Renal pelvis (tissue), 12 donors: ENCODE data around the gene TESMIN. TPM values are rescaled to one million over a fixed set of nuclear protein-coding genes. Genes with fewer than 3 reads are reported as not detected.

Experiments
- DNase-seq: peaks from one replicate; pipeline ENCODE4 v3.0.0-alpha.2; 2013
- long read RNA-seq, 16 experiments: transcript quantifications; one replicate each; lab custom pipeline, GENCODE V29; 2026
- polyA plus RNA-seq, 3 donors: library from polyadenylated mRNA; unstranded; fragments of 120-200 nt; gene quantifications; one replicate each; pipeline ENCODE4 v1.2.1, GENCODE V29; 2013; ENCODE audit not compliant: insufficient read length in 3 of 3

The TESMIN gene
- polyA plus RNA-seq, result 10 to 100 TPM; 17.0 to 21.5 (median 21.3) TPM
- long read RNA-seq, donor 1, partial matches to known transcripts, result 0 of 1 reads
- long read RNA-seq, donor 1, other reads (novel, unspliced or antisense), result 0 of 1 reads
- long read RNA-seq, donor 2, partial matches to known transcripts, result 0 of 1 reads
- long read RNA-seq, donor 2, other reads (novel, unspliced or antisense), result 0 of 1 reads
- long read RNA-seq, donor 3, partial matches to known transcripts, result 0 of 2 reads
- long read RNA-seq, donor 3, other reads (novel, unspliced or antisense), result 0 of 2 reads
- long read RNA-seq, donor 4, partial matches to known transcripts, result 0 of 1 reads
- long read RNA-seq, donor 4, other reads (novel, unspliced or antisense), result 0 of 1 reads
- long read RNA-seq, donor 5, result 0 reads
- long read RNA-seq, donor 6, partial matches to known transcripts, result 0 of 2 reads
- long read RNA-seq, donor 6, other reads (novel, unspliced or antisense), result 0 of 2 reads
- long read RNA-seq, donor 7, result 0 reads
- long read RNA-seq, donor 8, result 0 reads
- long read RNA-seq, donor 9, partial matches to known transcripts, result 0 of 3 reads
- long read RNA-seq, donor 9, other reads (novel, unspliced or antisense), result 0 of 3 reads
- long read RNA-seq, donor 10, partial matches to known transcripts, result 0 of 1 reads
- long read RNA-seq, donor 10, other reads (novel, unspliced or antisense), result 0 of 1 reads
- long read RNA-seq, donor 11, partial matches to known transcripts, result 0 of 2 reads
- long read RNA-seq, donor 11, other reads (novel, unspliced or antisense), result 0 of 2 reads
- long read RNA-seq, donor 12, partial matches to known transcripts, result 0 of 2 reads
- long read RNA-seq, donor 12, other reads (novel, unspliced or antisense), result 0 of 2 reads
- long read RNA-seq, donor 13, result 0 reads
- long read RNA-seq, donor 14, result 0 reads
- long read RNA-seq, donor 15, partial matches to known transcripts, result 0 of 2 reads
- long read RNA-seq, donor 15, other reads (novel, unspliced or antisense), result 0 of 2 reads
- long read RNA-seq, donor 16, result 0 reads

- DNase-seq, result peak; percentile 69
Observed at GRCh38 chr11:68751331-68751856, at the start of gene TESMIN. TESMIN (minus strand) TSS chr11:68751520; CDS start chr11:68750660, 860 bp downstream.

DNA sequence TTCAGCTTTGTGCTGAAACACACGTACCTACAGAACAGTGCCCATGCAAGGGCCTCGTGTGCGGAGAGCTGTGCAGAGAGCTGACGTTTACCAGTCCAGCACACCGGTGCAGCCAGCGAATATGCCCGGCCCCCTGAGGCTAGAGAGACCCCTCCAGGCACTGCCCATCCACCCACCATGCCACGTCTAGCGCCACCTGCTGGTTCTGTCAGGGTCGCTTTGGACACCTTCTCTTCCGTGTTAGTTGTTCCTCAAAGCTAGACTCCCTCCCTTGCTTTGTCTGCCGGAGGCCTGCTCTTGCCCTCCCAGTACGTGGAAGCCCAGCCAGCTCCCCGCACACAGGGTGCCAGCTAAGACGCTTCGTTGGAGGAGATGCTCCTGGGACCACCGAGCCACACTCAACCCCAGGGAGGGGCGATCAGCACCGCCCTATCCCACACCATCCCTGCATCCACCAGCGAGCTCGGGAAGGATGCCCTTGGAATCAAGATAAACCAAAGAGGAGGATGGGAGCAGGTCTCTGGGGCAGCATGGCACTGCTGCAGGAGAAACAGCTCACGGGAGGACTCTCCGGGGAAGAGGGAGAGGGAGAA is 47.0 kb upstream of the TESMIN start:
- no peak for DNase-seq

- no peak for DNase-seq
Observed at GRCh38 chr11:68796801-68797200, 45.5 kb upstream of the TESMIN start.

DNA sequence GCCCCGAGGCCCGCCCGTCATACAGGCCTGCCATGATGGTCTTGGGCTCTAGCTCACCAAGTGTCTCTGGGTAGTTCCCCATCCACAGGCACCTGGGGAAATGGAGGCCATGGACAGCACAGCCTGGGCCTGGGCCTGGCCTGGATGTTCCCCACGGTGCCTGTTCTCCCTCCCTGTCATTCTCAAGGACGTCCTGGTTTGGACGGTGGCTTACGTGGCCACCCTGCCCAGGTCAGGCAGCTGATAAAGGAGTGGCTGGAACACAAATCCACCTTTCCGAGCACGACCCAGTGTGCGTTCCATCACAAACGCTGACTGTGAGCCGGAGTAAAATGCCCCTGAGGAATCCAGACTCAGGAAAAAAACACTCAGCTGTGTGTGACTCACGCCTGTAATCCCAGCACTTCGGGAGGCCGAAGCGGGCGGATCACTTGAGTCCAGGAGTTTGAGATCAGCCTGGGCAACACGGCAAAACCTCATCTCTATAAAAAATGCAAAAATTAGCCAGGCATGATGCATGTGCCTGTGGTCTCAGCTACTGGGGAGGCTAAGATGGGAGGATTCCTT is 41.2 kb upstream of the TESMIN start:
- no peak for DNase-seq

DNA sequence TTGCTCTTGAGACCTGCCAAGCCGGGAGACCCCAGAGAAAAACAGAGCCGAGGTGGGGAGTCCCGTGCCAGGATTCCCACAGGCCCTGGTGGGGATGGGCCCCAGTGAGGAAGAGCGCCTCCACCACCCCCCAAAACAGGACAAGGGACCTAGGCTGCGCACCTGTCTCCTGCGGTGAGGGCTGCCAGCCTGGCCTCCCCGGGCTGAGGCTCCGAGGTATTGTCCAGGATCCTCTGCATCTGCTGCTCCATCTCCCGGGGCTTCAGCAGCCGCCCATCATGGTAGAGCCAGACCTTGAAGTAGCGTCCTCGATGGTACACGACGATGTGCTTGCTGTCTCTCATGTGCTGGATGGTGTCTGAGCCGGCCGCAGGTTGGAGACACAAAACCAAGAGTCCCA is 33.3 kb upstream of the TESMIN start:
- DNase-seq, result no peak

GRCh38 chr11:68783216-68783821 is 32.0 kb upstream of the TESMIN start:
- no peak for DNase-seq

- no peak for DNase-seq
Observed at GRCh38 chr11:68782711-68783110, 31.4 kb upstream of the TESMIN start.

DNA sequence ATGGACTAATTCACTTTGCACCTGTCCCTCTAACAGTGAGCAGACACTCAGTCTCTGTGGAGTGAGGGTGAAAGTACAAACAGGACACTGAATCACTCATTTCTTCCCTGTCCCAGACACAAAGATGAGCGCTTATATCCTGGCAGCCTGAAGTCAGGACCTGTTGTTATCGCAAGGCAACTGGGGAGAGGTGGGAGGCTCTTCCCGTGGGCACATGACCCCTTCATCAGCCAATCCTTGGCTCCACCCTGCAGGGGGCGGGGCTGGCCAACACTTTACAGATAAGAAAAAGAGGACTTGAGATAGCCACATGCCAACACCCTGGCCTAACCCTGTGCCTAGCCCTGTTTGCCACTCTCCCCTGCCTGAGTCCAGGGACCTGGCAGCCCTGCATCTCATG is 29.5 kb upstream of the TESMIN start:
- no peak for DNase-seq

DNA sequence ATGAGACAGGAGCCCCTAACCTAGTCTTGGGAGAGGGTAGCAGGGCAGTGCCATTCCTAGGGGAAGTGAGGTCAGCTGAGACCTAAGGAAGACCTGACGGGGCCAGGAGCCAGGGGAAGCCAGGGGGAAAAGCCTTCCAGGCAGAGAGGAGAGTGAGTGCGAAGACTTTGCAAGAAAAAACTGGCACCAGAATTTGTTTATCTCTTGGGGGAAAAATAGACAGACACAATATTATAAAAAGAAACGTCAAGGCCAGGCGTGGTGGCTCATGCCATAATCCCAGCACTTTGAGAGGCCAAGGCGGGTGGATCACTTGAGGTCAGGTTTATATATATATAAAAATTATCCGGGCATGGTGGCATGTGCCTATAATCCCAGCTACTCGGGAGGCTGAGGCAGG is 26.9 kb upstream of the TESMIN start:
- no peak for DNase-seq

DNA sequence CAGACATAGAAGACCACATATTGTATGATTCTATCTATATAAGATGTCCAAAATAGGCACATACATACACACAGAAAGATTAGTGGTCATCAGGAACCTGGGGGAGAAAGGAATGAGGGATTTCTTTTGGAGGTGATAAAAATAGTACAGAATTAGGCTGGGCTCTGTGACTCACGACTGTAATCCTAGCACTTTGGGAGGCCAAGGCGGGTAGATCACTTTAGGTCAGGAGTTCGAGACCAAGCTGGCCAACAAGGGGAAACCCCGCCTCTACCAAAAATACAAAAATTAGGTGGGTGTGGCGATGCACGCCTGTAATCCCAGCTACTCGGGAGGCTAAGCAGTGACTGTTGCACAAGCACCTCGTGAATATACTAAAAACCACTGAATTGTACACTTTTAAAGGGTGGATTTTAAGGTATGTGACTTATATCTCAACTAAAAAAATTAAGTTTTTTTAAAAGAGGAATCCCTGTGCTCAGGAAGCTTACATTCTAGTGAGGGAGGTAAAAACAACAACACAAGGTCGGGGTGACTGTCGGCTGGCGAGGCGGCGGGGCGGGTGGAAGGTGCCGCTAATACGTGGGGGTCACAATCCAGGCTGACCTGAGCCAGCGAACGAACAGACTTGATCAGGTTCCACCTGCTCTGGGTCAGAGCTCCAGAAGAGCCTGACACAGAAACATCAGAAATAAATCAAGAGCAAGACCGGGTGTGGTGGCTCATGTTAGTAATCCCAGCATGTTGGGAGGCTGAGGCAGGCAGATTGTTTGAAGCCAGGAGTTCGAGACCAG is 25.3 kb upstream of the TESMIN start:
- no peak for DNase-seq

GRCh38 chr11:68775951-68776388 is 24.6 kb upstream of the TESMIN start:
- DNase-seq, result no peak

GRCh38 chr11:68774194-68774585 is 22.9 kb upstream of the TESMIN start:
- no peak for DNase-seq

DNA sequence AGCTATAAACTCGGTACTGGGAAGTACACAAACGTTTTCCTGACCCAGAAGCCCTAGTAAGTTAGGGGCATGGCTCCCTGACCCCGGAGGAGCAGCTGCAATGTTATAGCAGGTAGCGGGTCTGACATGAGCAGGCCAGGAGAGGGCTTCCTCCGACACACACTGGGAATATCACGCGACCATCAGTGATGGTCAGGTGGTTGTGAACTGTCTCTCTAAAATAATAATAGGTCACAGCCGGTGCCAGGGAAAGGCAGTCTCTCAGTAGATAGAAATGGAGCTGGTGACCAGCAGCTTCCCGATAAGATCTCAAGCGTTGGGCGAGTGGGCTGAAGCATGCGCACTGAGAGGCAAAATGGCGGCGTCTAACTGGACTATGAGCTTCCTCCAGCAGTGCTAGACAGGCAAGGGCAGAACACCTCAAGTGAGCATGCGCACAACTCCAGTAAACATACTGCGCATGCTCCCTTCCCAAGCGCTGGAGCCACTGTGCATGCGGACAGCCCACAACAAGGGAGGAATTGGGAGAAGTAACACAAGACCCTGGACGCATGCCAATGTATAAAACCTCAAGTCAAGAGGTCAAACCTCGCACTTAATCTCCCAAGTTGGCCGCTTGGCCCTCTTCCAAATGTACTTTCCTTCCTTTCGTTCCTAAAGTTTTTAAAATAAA is 22.3 kb upstream of the TESMIN start:
- DNase-seq, result peak; percentile 77

DNA sequence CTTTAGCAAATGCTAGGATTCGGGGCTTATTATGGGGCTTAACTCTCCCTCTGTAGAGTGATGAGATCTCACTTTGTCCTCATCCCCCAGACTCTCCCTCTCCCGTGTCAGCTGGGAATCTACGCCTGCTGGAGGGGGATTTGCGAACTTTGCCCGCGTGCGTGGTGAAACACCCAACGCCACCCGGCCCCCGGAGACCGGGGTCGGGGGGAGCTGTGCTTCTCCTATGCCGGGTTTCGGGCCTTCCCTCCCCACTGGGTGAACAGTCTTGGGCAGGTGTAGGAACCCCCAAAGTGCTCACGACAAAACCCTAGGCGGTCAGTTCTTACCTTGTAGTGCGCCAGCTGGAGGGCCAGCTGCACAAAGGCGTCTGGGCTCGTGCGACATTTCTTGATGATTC is 21.6 kb upstream of the TESMIN start:
- DNase-seq, result no peak

DNA sequence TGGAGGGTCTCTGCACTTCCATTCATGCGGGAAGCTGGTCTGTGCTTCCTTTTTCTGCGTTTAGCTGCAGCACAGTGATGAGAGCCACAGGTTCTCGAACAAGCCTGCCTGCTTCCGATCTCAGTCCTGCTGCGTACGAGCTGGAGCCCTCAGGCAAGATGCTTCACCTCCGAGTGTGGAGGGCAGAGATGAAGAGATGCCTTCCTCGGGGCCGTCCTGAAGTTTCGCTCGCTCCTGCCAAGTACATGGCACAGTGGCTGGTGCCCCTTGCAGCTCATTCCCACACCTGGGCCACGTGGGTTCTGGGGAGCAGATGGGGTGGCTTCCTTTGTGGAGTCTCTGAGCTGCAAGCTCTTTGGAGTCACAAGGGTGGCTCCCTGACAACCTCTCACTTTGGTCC is 19.5 kb upstream of the TESMIN start:
- no peak for DNase-seq

DNA sequence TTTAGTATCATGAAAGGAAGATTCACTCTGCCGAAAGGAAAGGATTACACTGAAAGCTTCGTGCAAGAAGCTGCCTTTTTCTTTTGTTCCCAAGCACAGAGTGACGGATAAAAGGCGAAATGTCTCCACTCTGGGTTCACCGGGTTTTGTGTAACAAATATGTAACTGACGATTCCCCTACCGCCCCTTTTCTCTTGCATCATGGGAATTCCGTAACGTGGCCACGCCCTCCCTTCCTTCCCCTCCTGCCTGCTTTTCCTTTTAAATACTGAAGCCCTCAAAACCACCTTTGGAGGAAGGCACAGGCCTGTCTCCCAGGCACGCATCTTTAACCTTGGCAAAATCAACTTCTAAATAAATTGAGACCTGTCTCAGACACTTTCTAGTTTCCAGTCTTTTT is 16.4 kb upstream of the TESMIN start:
- DNase-seq, result no peak

GRCh38 chr11:68766786-68767185 is 15.5 kb upstream of the TESMIN start:
- DNase-seq, result no peak

DNA sequence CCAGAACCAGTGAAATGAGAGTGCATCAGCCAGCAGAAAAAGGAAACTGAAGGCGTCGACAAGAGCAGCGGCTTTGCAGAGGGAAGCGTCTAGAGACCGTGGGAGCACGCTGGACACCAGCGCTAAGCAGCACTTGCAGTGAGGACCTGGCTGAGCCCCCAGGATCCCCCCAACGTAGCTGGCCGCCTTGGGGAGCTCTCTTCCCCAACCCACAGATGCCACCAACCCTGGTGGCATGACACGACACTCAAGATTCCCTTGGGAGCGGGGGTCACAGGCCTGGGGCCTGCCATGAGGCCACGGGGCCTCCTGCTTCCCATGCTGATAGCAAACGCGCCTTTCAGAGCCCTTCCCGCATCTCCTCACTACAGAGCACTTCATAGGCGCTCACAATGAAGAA is 13.4 kb upstream of the TESMIN start:
- no peak for DNase-seq

DNA sequence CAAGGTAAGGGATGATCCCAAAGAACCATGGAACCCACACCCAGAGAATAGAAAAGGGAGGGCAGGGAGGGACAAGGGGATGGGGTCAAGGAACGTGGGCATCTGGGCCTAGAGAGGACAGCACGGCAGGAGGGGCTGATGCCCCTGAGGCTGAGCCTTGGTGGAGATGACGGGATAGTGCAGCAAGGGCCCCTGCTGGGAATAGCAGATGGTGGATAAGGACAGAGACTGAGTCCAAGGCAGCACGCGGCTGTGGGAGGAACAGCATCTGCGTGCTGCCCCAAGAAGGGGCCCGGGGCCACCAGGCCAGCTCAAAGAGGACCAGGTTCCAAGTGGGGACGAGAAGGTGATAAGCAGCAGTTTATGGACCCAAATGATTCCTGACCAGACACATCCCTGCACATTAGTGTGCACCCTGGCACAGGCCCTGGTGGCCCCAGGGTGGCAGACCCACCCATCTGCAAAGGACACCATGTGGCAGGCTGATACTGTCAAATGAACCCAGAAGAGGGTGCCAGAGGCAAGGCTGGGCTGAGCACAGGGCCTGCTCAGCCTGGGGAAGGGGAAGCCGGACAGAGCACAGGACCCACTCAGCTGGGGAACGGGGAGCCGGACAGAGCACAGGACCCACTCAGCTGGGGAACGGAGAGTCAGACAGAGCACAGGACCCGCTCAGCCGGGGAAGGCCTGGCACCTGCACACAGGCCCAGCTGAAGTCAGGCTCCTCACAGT is 12.8 kb upstream of the TESMIN start:
- no peak for DNase-seq
